ENCODE data around the gene ZNF414. TPM values are rescaled to one million over a fixed set of nuclear protein-coding genes. Genes with fewer than 3 reads are reported as not detected.

Gene ZNF414
- total and polyA plus RNA-seq, 2 experiments from 2014 or later = 27.4 to 45.0 TPM

Other genes starting within 250 kb of the ZNF414 start
- 84.9 and 124 TPM in 2 replicates for gene CD320, start 205.8 kb downstream of the ZNF414 start, total RNA-seq (2014; rRNA removed; shearing (Covaris generic))
- gene CD320, start 205.8 kb downstream of the ZNF414 start, polyA plus RNA-seq (2016; fragmentation: Nextera tagmentation; extraction: Ambion mirVana) = 87.0 and 90.0 TPM in 2 replicates
- 35.1 and 38.3 TPM in 2 replicates for gene NDUFA7, start 192.8 kb downstream of the ZNF414 start, total RNA-seq (2014; rRNA removed; shearing (Covaris generic))
- gene NDUFA7, start 192.8 kb downstream of the ZNF414 start, polyA plus RNA-seq (2016; fragmentation: Nextera tagmentation; extraction: Ambion mirVana) = 344 and 364 TPM in 2 replicates
- 151 and 174 TPM in 2 replicates for gene RPS28, start 192.7 kb downstream of the ZNF414 start, total RNA-seq (2014; rRNA removed; shearing (Covaris generic))
- gene RPS28, start 192.7 kb downstream of the ZNF414 start, polyA plus RNA-seq (2016; fragmentation: Nextera tagmentation; extraction: Ambion mirVana) = 1,790 and 2,003 TPM in 2 replicates
- gene KANK3, start 170.9 kb downstream of the ZNF414 start, total RNA-seq (2014; rRNA removed; shearing (Covaris generic)) = 8.7 and 9.3 TPM in 2 replicates
- gene KANK3, start 170.9 kb downstream of the ZNF414 start, polyA plus RNA-seq (2016; fragmentation: Nextera tagmentation; extraction: Ambion mirVana) = 2.0 and 2.2 TPM in 2 replicates
- gene ANGPTL4, start 150.0 kb downstream of the ZNF414 start, total RNA-seq (2014; rRNA removed; shearing (Covaris generic)) = 1.4 and 2.2 TPM in 2 replicates
- gene ANGPTL4, start 150.0 kb downstream of the ZNF414 start, polyA plus RNA-seq (2016; fragmentation: Nextera tagmentation; extraction: Ambion mirVana) = 1.9 and 2.1 TPM in 2 replicates
- 70.0 and 79.6 TPM in 2 replicates for gene RAB11B, start 123.8 kb downstream of the ZNF414 start, total RNA-seq (2014; rRNA removed; shearing (Covaris generic))
- 64.8 and 66.0 TPM in 2 replicates for gene RAB11B, start 123.8 kb downstream of the ZNF414 start, polyA plus RNA-seq (2016; fragmentation: Nextera tagmentation; extraction: Ambion mirVana)
- gene MARCHF2, start 100.9 kb downstream of the ZNF414 start, total RNA-seq (2014; rRNA removed; shearing (Covaris generic)) = 50.1 and 58.7 TPM in 2 replicates
- 18.9 and 20.7 TPM in 2 replicates for gene MARCHF2, start 100.9 kb downstream of the ZNF414 start, polyA plus RNA-seq (2016; fragmentation: Nextera tagmentation; extraction: Ambion mirVana)
- gene HNRNPM, start 69.2 kb downstream of the ZNF414 start, total RNA-seq (2014; rRNA removed; shearing (Covaris generic)) = 359 and 389 TPM in 2 replicates
- gene HNRNPM, start 69.2 kb downstream of the ZNF414 start, polyA plus RNA-seq (2016; fragmentation: Nextera tagmentation; extraction: Ambion mirVana) = 276 and 291 TPM in 2 replicates
- 0.07 and 0.31 TPM in 2 replicates for gene PRAM1, start 11.5 kb downstream of the ZNF414 start, total RNA-seq (2014; rRNA removed; shearing (Covaris generic))
- 0.54 TPM in 1 of 2 replicates, not detected in the other for gene PRAM1, start 11.5 kb downstream of the ZNF414 start, polyA plus RNA-seq (2016; fragmentation: Nextera tagmentation; extraction: Ambion mirVana)
- 3.8 and 3.9 TPM in 2 replicates for gene MYO1F, start 63.3 kb upstream of the ZNF414 start, total RNA-seq (2014; rRNA removed; shearing (Covaris generic))
- gene MYO1F, start 63.3 kb upstream of the ZNF414 start, polyA plus RNA-seq (2016; fragmentation: Nextera tagmentation; extraction: Ambion mirVana) = 5.7 and 7.1 TPM in 2 replicates
- gene ADAMTS10, start 96.5 kb upstream of the ZNF414 start, total RNA-seq (2014; rRNA removed; shearing (Covaris generic)) = 25.9 and 29.0 TPM in 2 replicates
- 4.8 and 5.0 TPM in 2 replicates for gene ADAMTS10, start 96.5 kb upstream of the ZNF414 start, polyA plus RNA-seq (2016; fragmentation: Nextera tagmentation; extraction: Ambion mirVana)
- not detected in 2 replicates for gene NFILZ, start 116.5 kb upstream of the ZNF414 start, total RNA-seq (2014; rRNA removed; shearing (Covaris generic))
- not detected in 2 replicates for gene NFILZ, start 116.5 kb upstream of the ZNF414 start, polyA plus RNA-seq (2016; fragmentation: Nextera tagmentation; extraction: Ambion mirVana)
- gene ACTL9, start 184.6 kb upstream of the ZNF414 start, total RNA-seq (2014; rRNA removed; shearing (Covaris generic)) = not detected in 2 replicates
- not detected in 2 replicates for gene ACTL9, start 184.6 kb upstream of the ZNF414 start, polyA plus RNA-seq (2016; fragmentation: Nextera tagmentation; extraction: Ambion mirVana)
- gene OR2Z1, start 207.5 kb upstream of the ZNF414 start, total RNA-seq (2014; rRNA removed; shearing (Covaris generic)) = not detected in 2 replicates
- gene OR2Z1, start 207.5 kb upstream of the ZNF414 start, polyA plus RNA-seq (2016; fragmentation: Nextera tagmentation; extraction: Ambion mirVana) = not detected in 2 replicates